HL-60/S4 treated with phorbol 12-myristate 13-acetate at 8.2 ng/mL for 4 days and 3 days (cell line): ENCODE data around the gene MINK1.
"Not testable (repeated sequence)": the region's sequence is repeated elsewhere in the genome, so short reads cannot be mapped to it uniquely, and the experiment has no call there.

Experiments
- in situ Hi-C: fragments of 300-500 bp; cut with MboI; formaldehyde crosslinking; loops from 2 replicates; pipeline ENCODE4 v1.15.0; 2022; ENCODE audit warnings: low sequenced_read_pairs

The MINK1 gene

GRCh38 chr17:4843321-4844000 is 10.3 kb downstream of the MINK1 start:
- in situ Hi-C loops = no loop called here

GRCh38 chr17:4845118-4845517 is 12.0 kb downstream of the MINK1 start:
- in situ Hi-C loops = no loop called here

- in situ Hi-C loops = no loop called here
Observed at GRCh38 chr17:4846635-4847390, 13.7 kb downstream of the MINK1 start.

GRCh38 chr17:4849011-4849536 is 15.9 kb downstream of the MINK1 start:
- in situ Hi-C loops = no loop called here

GRCh38 chr17:4850246-4850645 is 17.1 kb downstream of the MINK1 start:
- in situ Hi-C loops = no loop called here

GRCh38 chr17:4851084-4851483 is 17.9 kb downstream of the MINK1 start:
- in situ Hi-C loops = no loop called here

GRCh38 chr17:4852567-4853207 is 19.5 kb downstream of the MINK1 start:
- in situ Hi-C loops = no loop called here

GRCh38 chr17:4853208-4853671 is 20.1 kb downstream of the MINK1 start:
- in situ Hi-C loops = no loop called here

GRCh38 chr17:4854111-4854681 is 21.1 kb downstream of the MINK1 start:
- in situ Hi-C loops = no loop called here

GRCh38 chr17:4856271-4856936 is 23.3 kb downstream of the MINK1 start:
- in situ Hi-C loops = no loop called here

- in situ Hi-C loops = no loop called here
Observed at GRCh38 chr17:4856937-4857314, 23.8 kb downstream of the MINK1 start.

GRCh38 chr17:4857347-4857746 is 24.2 kb downstream of the MINK1 start:
- in situ Hi-C loops = not testable (repeated sequence)

- in situ Hi-C loops = no loop called here
Observed at GRCh38 chr17:4858068-4858881, 25.1 kb downstream of the MINK1 start.

- in situ Hi-C loops = no loop called here
Observed at GRCh38 chr17:4858882-4859260, 25.7 kb downstream of the MINK1 start.

GRCh38 chr17:4859816-4860625 is 26.9 kb downstream of the MINK1 start:
- in situ Hi-C loops = no loop called here

- in situ Hi-C loops = no loop called here
Observed at GRCh38 chr17:4860651-4861050, 27.5 kb downstream of the MINK1 start.

- in situ Hi-C loops = no loop called here
Observed at GRCh38 chr17:4861052-4861451, 27.9 kb downstream of the MINK1 start.

- in situ Hi-C loops = no loop called here
Observed at GRCh38 chr17:4862720-4863119, 29.6 kb downstream of the MINK1 start.

GRCh38 chr17:4863321-4863720 is 30.2 kb downstream of the MINK1 start:
- in situ Hi-C loops = no loop called here
